MM.1S (cell line): Measurements from ENCODE around the gene PLXNA2.

ENCODE experiments used
- DNase-seq: peaks from one replicate; pipeline ENCODE4 v3.0.0-alpha.2; 2015
- H2AFZ ChIP-seq: fragments of 300-600 bp; sonication (generic); 2 replicates; pipeline ENCODE4 v1.6.0; 2016; ENCODE audit warnings: antibody characterized with exemption, low read length
- H3F3A ChIP-seq: fragments of 300-600 bp; sonication (generic); 2 replicates; pipeline ENCODE4 v1.6.1; 2016; ENCODE audit warnings: mild to moderate bottlenecking, antibody characterized with exemption, low read length, moderate library complexity, mixed read lengths; ENCODE audit not compliant: insufficient read depth
- H3K27ac ChIP-seq: fragments of 300-600 bp; sonication (generic); 2 replicates; pipeline ENCODE4 v1.5.1; 2016; ENCODE audit warnings: mild to moderate bottlenecking, low read length
- H3K27me3 ChIP-seq: fragments of 300-600 bp; sonication (generic); replicated peaks from 2 replicates; pipeline ENCODE4 v1.6.0; 2016; ENCODE audit warnings: low read length; ENCODE audit not compliant: insufficient read depth
- H3K36me3 ChIP-seq: fragments of 300-600 bp; sonication (generic); replicated peaks from 2 replicates; pipeline ENCODE4 v1.6.1; 2016; ENCODE audit warnings: mild to moderate bottlenecking, low read length, mixed read lengths; ENCODE audit not compliant: insufficient read depth
- H3K4me1 ChIP-seq: fragments of 300-600 bp; sonication (generic); 2 replicates; pipeline ENCODE4 v1.6.1; 2016; ENCODE audit warnings: low read length, mixed read lengths
- H3K4me2 ChIP-seq: fragments of 300-600 bp; sonication (generic); 2 replicates; pipeline ENCODE4 v1.6.0; 2016; ENCODE audit warnings: low read depth, low read length
- H3K4me3 ChIP-seq: fragments of 300-600 bp; sonication (generic); 2 replicates; pipeline ENCODE4 v1.5.1; 2016; ENCODE audit warnings: low read length, mixed read lengths
- H3K79me2 ChIP-seq: fragments of 300-600 bp; sonication (generic); 2 replicates; pipeline ENCODE4 v1.6.1; 2016; ENCODE audit warnings: mixed run types, low read length, mixed read lengths
- H3K9ac ChIP-seq: fragments of 300-600 bp; sonication (generic); 2 replicates; pipeline ENCODE4 v1.6.1; 2016; ENCODE audit warnings: low read length, mixed read lengths
- H3K9me2 ChIP-seq: fragments of 300-600 bp; sonication (generic); replicated peaks from 2 replicates; pipeline ENCODE4 v1.6.1; 2016; ENCODE audit warnings: mild to moderate bottlenecking, low read length, mixed read lengths; ENCODE audit not compliant: insufficient read depth
- H3K9me3 ChIP-seq: fragments of 300-600 bp; sonication (generic); replicated peaks from 2 replicates; pipeline ENCODE4 v1.6.1; 2016; ENCODE audit warnings: mild to moderate bottlenecking, low read length, mixed read lengths; ENCODE audit not compliant: insufficient read depth
- H4K20me1 ChIP-seq: fragments of 300-600 bp; sonication (generic); 2 replicates; pipeline ENCODE4 v1.6.1; 2016; ENCODE audit warnings: mild to moderate bottlenecking, low read length, moderate library complexity, mixed read lengths; ENCODE audit not compliant: insufficient read depth
- EZH2 ChIP-seq: fragments of 300-600 bp; sonication (generic); optimal IDR thresholded peaks from 2 replicates; pipeline ENCODE3; 2017; ENCODE audit warnings: low read depth, mild to moderate bottlenecking, antibody characterized with exemption, low read length, mixed read lengths
- EZH2phosphoT487 ChIP-seq: fragments of 300-600 bp; sonication (generic); IDR thresholded peaks from 2 replicates; pipeline ENCODE4 v1.6.1; 2018; ENCODE audit warnings: antibody characterized with exemption, low read length
- TF ChIP-seq, protein P1 (sequence below): fragments of 300-600 bp; sonication (generic); IDR thresholded peaks from 2 replicates; pipeline ENCODE4 v1.5.1; 2016; ENCODE audit warnings: antibody characterized with exemption, low read length, mixed read lengths

PLXNA2 gene

GRCh38 chr1:208069317-208069716 lies 174.9 kb downstream of the PLXNA2 start:
- Histone ChIP-seq H3K27ac (no peak overlapping the region), H3K9me3 (no peaks in the 10 kb centered on the region), H3K79me2 (no peaks in the 10 kb centered on the region), H4K20me1 (no peaks in the 10 kb centered on the region), H3K36me3 (no peaks in the 10 kb centered on the region), H3K4me1 (0 out of 2 replicates have a peak, but pooled peaks cover 6% of the 10 kb centered on the region), H3K9ac (no peak overlapping the region), H3F3A (no peaks in the 10 kb centered on the region), H3K27me3 (no peaks in the 10 kb centered on the region), H3K9me2 (no peaks in the 10 kb centered on the region), H3K4me2 (no peak overlapping the region), H3K4me3 (no peak overlapping the region), H2AFZ (no peak overlapping the region)
- TF ChIP-seq, protein P1, sequence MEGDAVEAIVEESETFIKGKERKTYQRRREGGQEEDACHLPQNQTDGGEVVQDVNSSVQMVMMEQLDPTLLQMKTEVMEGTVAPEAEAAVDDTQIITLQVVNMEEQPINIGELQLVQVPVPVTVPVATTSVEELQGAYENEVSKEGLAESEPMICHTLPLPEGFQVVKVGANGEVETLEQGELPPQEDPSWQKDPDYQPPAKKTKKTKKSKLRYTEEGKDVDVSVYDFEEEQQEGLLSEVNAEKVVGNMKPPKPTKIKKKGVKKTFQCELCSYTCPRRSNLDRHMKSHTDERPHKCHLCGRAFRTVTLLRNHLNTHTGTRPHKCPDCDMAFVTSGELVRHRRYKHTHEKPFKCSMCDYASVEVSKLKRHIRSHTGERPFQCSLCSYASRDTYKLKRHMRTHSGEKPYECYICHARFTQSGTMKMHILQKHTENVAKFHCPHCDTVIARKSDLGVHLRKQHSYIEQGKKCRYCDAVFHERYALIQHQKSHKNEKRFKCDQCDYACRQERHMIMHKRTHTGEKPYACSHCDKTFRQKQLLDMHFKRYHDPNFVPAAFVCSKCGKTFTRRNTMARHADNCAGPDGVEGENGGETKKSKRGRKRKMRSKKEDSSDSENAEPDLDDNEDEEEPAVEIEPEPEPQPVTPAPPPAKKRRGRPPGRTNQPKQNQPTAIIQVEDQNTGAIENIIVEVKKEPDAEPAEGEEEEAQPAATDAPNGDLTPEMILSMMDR = no peak
- TF ChIP-seq EZH2phosphoT487 (no peak), EZH2 (no peak)
- DNase-seq = no peak

GRCh38 chr1:208068908-208069307 lies 175.3 kb downstream of the PLXNA2 start:
- Histone ChIP-seq H3K9me2 (no peaks in the 10 kb centered on the region), H3K9me3 (no peaks in the 10 kb centered on the region), H3K27me3 (no peaks in the 10 kb centered on the region), H2AFZ (no peak overlapping the region), H3K4me1 (0 out of 2 replicates have a peak, but pooled peaks cover 6% of the 10 kb centered on the region), H3K9ac (no peak overlapping the region), H3K4me2 (no peak overlapping the region), H3K27ac (no peak overlapping the region), H3K36me3 (no peaks in the 10 kb centered on the region), H4K20me1 (no peaks in the 10 kb centered on the region), H3K4me3 (no peak overlapping the region), H3K79me2 (no peaks in the 10 kb centered on the region), H3F3A (no peaks in the 10 kb centered on the region)
- no peak for DNase-seq
- TF ChIP-seq, protein P1 = no peak
- TF ChIP-seq EZH2phosphoT487 (no peak), EZH2 (no peak)

DNA sequence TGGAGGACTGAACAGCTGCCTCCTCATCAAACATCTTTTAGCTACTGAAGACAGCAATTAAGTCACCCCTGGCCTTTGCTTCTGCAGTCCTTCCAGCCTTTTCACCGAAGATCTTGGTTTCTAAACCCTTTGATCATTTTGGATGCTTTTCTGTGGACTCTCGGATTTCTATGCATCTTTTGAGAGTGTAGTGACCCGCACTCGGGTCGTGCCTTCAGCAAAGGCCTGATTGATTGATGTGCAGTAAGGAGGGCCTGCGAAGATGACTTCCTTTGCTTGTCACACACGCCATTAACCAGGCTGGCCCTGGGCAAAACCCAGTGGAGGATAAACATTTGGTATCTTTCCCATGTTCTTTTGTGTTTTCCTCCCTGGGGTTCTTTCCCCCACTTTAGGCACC lies 175.8 kb downstream of the PLXNA2 start:
- Histone ChIP-seq H3K9me2 (no peaks in the 10 kb centered on the region), H3K4me1 (0 out of 2 replicates have a peak, but pooled peaks cover 6% of the 10 kb centered on the region), H3K27me3 (no peaks in the 10 kb centered on the region), H3K36me3 (no peaks in the 10 kb centered on the region), H3K79me2 (no peaks in the 10 kb centered on the region), H3K27ac (no peak overlapping the region), H3K9me3 (no peaks in the 10 kb centered on the region), H3K9ac (no peak overlapping the region), H3K4me3 (no peak overlapping the region), H4K20me1 (no peaks in the 10 kb centered on the region), H3K4me2 (no peak overlapping the region), H2AFZ (no peak overlapping the region), H3F3A (no peaks in the 10 kb centered on the region)
- DNase-seq = no peak
- TF ChIP-seq EZH2 (no peak), EZH2phosphoT487 (no peak)
- TF ChIP-seq, protein P1 = no peak
